K562 (cell line): ENCODE results near the gene ATG7.

Source experiments
- BDP1 ChIP-seq: IDR thresholded peaks from 3 replicates; pipeline ENCODE4 v1.6.1; 2011; ENCODE audit not compliant: insufficient read length, insufficient read depth
- GTF2B ChIP-seq: IDR thresholded peaks from 2 replicates; pipeline ENCODE4 v1.6.1; 2011; ENCODE audit not compliant: insufficient read length; ENCODE audit errors: extremely low read depth
- POLR2AphosphoS2 ChIP-seq: IDR thresholded peaks from 2 replicates; pipeline ENCODE4 v1.6.1; 2012; ENCODE audit warnings: low read length, improper control_type of control experiment
- RAD21 ChIP-seq, 2 experiments: fragments of 250-450 bp in 1 of 2; fragments of 450-650 bp in 1 of 2; sonication (Bioruptor Pico) in 1 of 2; formaldehyde crosslinking in 1 of 2; IDR thresholded peaks in 1 of 2; conservative IDR thresholded peaks in 1 of 2; 2 replicates each; pipeline versions ENCODE4 v1.4.0 to v1.8.0; 2020 to 2022; ENCODE audit warnings: mild to moderate bottlenecking in 2 of 2, moderate library complexity in 1 of 2
- SPI1 ChIP-seq: IDR thresholded peaks from 2 replicates; pipeline ENCODE4 v1.6.1; 2011; ENCODE audit warnings: low read depth, low read length, control low read depth, borderline replicate concordance
- TF ChIP-seq, protein P1 (sequence below): sonication (generic); formaldehyde crosslinking; IDR thresholded peaks from 2 replicates; pipeline ENCODE4 v1.8.1; 2023; ENCODE audit warnings: mild to moderate bottlenecking, missing genetic modification reagents
- TF ChIP-seq, protein P2 (sequence below): sonication (generic); formaldehyde crosslinking; IDR thresholded peaks from 2 replicates; pipeline ENCODE4 v1.9.0; 2022; ENCODE audit warnings: mild to moderate bottlenecking, missing genetic modification reagents

GRCh38 chr3:11288021-11288491 is 15.9 kb downstream of the ATG7 start:
- TF ChIP-seq BDP1: no peak
- TF ChIP-seq, protein P1, sequence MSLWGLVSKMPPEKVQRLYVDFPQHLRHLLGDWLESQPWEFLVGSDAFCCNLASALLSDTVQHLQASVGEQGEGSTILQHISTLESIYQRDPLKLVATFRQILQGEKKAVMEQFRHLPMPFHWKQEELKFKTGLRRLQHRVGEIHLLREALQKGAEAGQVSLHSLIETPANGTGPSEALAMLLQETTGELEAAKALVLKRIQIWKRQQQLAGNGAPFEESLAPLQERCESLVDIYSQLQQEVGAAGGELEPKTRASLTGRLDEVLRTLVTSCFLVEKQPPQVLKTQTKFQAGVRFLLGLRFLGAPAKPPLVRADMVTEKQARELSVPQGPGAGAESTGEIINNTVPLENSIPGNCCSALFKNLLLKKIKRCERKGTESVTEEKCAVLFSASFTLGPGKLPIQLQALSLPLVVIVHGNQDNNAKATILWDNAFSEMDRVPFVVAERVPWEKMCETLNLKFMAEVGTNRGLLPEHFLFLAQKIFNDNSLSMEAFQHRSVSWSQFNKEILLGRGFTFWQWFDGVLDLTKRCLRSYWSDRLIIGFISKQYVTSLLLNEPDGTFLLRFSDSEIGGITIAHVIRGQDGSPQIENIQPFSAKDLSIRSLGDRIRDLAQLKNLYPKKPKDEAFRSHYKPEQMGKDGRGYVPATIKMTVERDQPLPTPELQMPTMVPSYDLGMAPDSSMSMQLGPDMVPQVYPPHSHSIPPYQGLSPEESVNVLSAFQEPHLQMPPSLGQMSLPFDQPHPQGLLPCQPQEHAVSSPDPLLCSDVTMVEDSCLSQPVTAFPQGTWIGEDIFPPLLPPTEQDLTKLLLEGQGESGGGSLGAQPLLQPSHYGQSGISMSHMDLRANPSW (CRISPR knock-in tag): no peak
- no peak for TF ChIP-seq GTF2B
- TF ChIP-seq RAD21 (CRISPR knock-in tag; conservative IDR thresholded peaks at IDR 0.05 in 1 of 2, IDR thresholded peaks at IDR 0.05 in 1 of 2): no peak
- no peak for TF ChIP-seq POLR2AphosphoS2
- TF ChIP-seq SPI1: no peak
- TF ChIP-seq, protein P2, sequence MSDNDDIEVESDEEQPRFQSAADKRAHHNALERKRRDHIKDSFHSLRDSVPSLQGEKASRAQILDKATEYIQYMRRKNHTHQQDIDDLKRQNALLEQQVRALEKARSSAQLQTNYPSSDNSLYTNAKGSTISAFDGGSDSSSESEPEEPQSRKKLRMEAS (CRISPR knock-in tag): no peak
